ENCODE results near the gene TAF6L.
"Not testable (repeated sequence)": the region's sequence is repeated elsewhere in the genome, so short reads cannot be mapped to it uniquely, and the experiment has no call there.

TAF6L gene

GRCh38 chr11:62757846-62758788 lies 13.1 kb upstream of the TAF6L start:
- DNase-seq = no peak

GRCh38 chr11:62760867-62761227 lies 10.3 kb upstream of the TAF6L start:
- DNase-seq = not testable (repeated sequence)

- DNase-seq = no peak
Observed at GRCh38 chr11:62770778-62771143, 435 bp upstream of the TAF6L start.

- no peak for DNase-seq
Observed at GRCh38 chr11:62774407-62774806, 3.2 kb downstream of the TAF6L start.

GRCh38 chr11:62775646-62776045 lies 4.5 kb downstream of the TAF6L start:
- no peak for DNase-seq

- DNase-seq = no peak
Observed at GRCh38 chr11:62777389-62777788, 6.2 kb downstream of the TAF6L start.

- DNase-seq = no peak
Observed at GRCh38 chr11:62778441-62778840, 7.2 kb downstream of the TAF6L start.

- DNase-seq = no peak
Observed at GRCh38 chr11:62782753-62783152, 11.6 kb downstream of the TAF6L start.

GRCh38 chr11:62786318-62787004 lies 15.3 kb downstream of the TAF6L start:
- peak; percentile 47 for DNase-seq

- peak; percentile 95 for DNase-seq
Observed at GRCh38 chr11:62787005-62787759, 16.0 kb downstream of the TAF6L start, which contains the start of gene TMEM179B. TSS of gene TMEM179B (plus strand) at chr11:62787402. CDS start at chr11:62787432, 30 bp downstream.

- DNase-seq = no peak
Observed at GRCh38 chr11:62788991-62789390, 17.8 kb downstream of the TAF6L start.

- DNase-seq = no peak
Observed at GRCh38 chr11:62789576-62789975, 18.4 kb downstream of the TAF6L start.

- DNase-seq = peak; percentile 64
Observed at GRCh38 chr11:62791501-62792201, 20.5 kb downstream of the TAF6L start, which contains the start of gene TMEM223. TSS of gene TMEM223 (minus strand) at chr11:62792006. CDS start at chr11:62791994, 12 bp downstream.

GRCh38 chr11:62792202-62792575 lies 21.0 kb downstream of the TAF6L start:
- no peak for DNase-seq

- no peak for DNase-seq
Observed at GRCh38 chr11:62794201-62794775, 23.1 kb downstream of the TAF6L start.

GRCh38 chr11:62796281-62796680 lies 25.1 kb downstream of the TAF6L start:
- DNase-seq = no peak

GRCh38 chr11:62799486-62799885 lies 28.3 kb downstream of the TAF6L start:
- no peak for DNase-seq

- DNase-seq = no peak
Observed at GRCh38 chr11:62801071-62801470, 29.9 kb downstream of the TAF6L start.

GRCh38 chr11:62804310-62805075 lies 33.3 kb downstream of the TAF6L start:
- no peak for DNase-seq

GRCh38 chr11:62805076-62805892 lies 34.1 kb downstream of the TAF6L start, which contains the start of gene NXF1:
TSS of gene NXF1 (minus strand) at chr11:62805440. CDS start at chr11:62805356, 84 bp downstream.
- peak; percentile 92 for DNase-seq

All from NCI-H446 treated with DMSO at 0.1 percent for 48 hours (cell line).